Osteoblast (primary cell): ENCODE measurements around the gene MAGOH. TPM values are rescaled to one million over a fixed set of nuclear protein-coding genes. Genes with fewer than 3 reads are reported as not detected.

Source experiments
- DNase-seq: peaks from one replicate; pipeline ENCODE4 v3.0.0; 2011; ENCODE audit warnings: low spot score, mixed read lengths; ENCODE audit not compliant: insufficient read length; ENCODE audit errors: missing footprints
- H2AFZ ChIP-seq: 2 replicates; pipeline ENCODE4 v1.6.0; 2011; ENCODE audit warnings: mild to moderate bottlenecking, low read length
- H3K27ac ChIP-seq: 2 replicates; pipeline ENCODE4 v1.5.1; 2011; ENCODE audit warnings: mild to moderate bottlenecking, low read depth, low read length, moderate library complexity
- H3K27me3 ChIP-seq: 2 replicates; pipeline ENCODE4 v1.6.0; 2012; ENCODE audit warnings: mild to moderate bottlenecking, control low read depth, inconsistent platforms, low read length, moderate library complexity; ENCODE audit not compliant: insufficient read depth
- H3K36me3 ChIP-seq: 2 replicates; pipeline ENCODE4 v1.5.1; 2011; ENCODE audit warnings: mild to moderate bottlenecking, low read length, control low read depth, moderate library complexity; ENCODE audit not compliant: insufficient read depth
- H3K4me1 ChIP-seq: 2 replicates; pipeline ENCODE4 v1.5.1; 2011; ENCODE audit warnings: mild to moderate bottlenecking, low read length, control low read depth, moderate library complexity; ENCODE audit not compliant: insufficient read depth
- H3K4me2 ChIP-seq: 2 replicates; pipeline ENCODE4 v1.6.0; 2011; ENCODE audit warnings: mild to moderate bottlenecking, low read length; ENCODE audit not compliant: insufficient read depth
- H3K4me3 ChIP-seq: fragments of 200-600 bp; sonication (generic); 3 replicates; pipeline ENCODE4 v1.5.1; 2012; ENCODE audit warnings: mild to moderate bottlenecking, low read length, inconsistent platforms; ENCODE audit not compliant: insufficient read depth
- H3K79me2 ChIP-seq: 2 replicates; pipeline ENCODE4 v1.6.0; 2012; ENCODE audit warnings: mild to moderate bottlenecking, low read length, control low read depth, inconsistent platforms; ENCODE audit not compliant: insufficient read depth
- H3K9me3 ChIP-seq: 2 replicates; pipeline ENCODE4 v1.5.1; 2011; ENCODE audit warnings: low read depth, low read length, control low read depth
- H4K20me1 ChIP-seq: 2 replicates; pipeline ENCODE4 v1.6.0; 2012; ENCODE audit warnings: mild to moderate bottlenecking, low read length, control low read depth; ENCODE audit not compliant: insufficient read depth
- total RNA-seq: library from RNA; depleted of rRNA; stranded (reverse); fragments of >200 nt; gene quantifications from 2 replicates; pipeline ENCODE4 v1.2.3, GENCODE V29; 2012
- TF ChIP-seq, protein P1 (sequence below): IDR thresholded peaks from 2 replicates; pipeline ENCODE4 v1.5.1; 2011; ENCODE audit warnings: mild to moderate bottlenecking, low read depth, low read length, moderate library complexity; ENCODE audit errors: extremely low read depth

The MAGOH gene
- total RNA-seq, 1 donor: 22.8 TPM

DNA sequence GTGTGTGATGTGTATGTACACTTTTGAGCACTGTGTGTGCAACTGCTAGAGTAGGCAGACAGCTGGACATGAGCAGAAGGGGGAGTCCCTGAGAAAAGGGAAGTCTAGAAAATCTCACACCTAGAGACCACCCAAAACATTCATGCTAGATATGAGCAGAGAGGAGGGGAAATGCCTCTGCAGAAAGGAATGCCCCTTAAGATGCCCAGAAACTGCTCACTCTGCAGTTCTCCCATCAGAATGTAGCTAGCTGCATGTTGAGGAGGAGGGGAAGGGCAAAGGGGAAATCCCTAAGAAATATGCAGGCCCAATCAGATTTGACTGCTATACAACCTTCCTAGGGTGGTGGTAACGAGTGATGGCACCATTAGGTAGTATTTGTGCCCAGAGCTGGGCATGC lies 31.8 kb upstream of the MAGOH start:
- Histone ChIP-seq H3K36me3 (peaks cover 7% of the 10 kb centered on the region), H3K9me3 (no peaks in the 10 kb centered on the region)

GRCh38 chr1:53267761-53268160 lies 29.4 kb upstream of the MAGOH start:
- no peak for DNase-seq
- Histone ChIP-seq H3K4me1 (peaks cover 2% of the 10 kb centered on the region), H2AFZ (no peak overlapping the region)

More for the DNA sequence above, 31.8 kb upstream of the MAGOH start:
- TF ChIP-seq, protein P1, sequence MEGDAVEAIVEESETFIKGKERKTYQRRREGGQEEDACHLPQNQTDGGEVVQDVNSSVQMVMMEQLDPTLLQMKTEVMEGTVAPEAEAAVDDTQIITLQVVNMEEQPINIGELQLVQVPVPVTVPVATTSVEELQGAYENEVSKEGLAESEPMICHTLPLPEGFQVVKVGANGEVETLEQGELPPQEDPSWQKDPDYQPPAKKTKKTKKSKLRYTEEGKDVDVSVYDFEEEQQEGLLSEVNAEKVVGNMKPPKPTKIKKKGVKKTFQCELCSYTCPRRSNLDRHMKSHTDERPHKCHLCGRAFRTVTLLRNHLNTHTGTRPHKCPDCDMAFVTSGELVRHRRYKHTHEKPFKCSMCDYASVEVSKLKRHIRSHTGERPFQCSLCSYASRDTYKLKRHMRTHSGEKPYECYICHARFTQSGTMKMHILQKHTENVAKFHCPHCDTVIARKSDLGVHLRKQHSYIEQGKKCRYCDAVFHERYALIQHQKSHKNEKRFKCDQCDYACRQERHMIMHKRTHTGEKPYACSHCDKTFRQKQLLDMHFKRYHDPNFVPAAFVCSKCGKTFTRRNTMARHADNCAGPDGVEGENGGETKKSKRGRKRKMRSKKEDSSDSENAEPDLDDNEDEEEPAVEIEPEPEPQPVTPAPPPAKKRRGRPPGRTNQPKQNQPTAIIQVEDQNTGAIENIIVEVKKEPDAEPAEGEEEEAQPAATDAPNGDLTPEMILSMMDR: no peak
- peaks cover 2% of the 10 kb centered on the region for H3K4me1 ChIP-seq
- H3K27me3 ChIP-seq: no peaks in the 10 kb centered on the region
- H3K4me3 ChIP-seq: no peak overlapping the region
- H3K4me2 ChIP-seq: no peak overlapping the region
- H3K27ac ChIP-seq: no peak overlapping the region
- H3K79me2 ChIP-seq: no peaks in the 10 kb centered on the region
- no peak overlapping the region for H2AFZ ChIP-seq
- H4K20me1 ChIP-seq: no peaks in the 10 kb centered on the region
- DNase-seq: no peak

DNA sequence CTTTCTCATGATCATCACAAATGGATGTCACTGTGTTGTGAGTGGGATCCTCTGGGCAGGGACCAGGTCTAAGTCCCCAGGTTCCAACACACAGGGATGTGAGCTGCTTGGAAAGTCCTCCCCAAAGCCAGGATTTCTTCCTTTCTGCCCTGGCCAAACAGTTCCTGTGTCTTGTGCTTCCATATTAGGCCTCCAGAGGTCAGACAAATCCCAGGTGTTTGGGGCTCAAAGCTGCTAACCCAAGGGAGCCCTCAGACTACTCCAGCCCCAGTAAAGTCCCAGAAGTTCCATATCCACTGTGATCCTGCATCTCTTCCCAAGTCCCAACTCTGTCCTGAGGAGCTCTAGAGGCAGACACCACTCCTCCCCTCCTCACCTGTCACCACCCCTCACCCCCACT lies 27.7 kb upstream of the MAGOH start:
- Histone ChIP-seq H3K27ac (no peak overlapping the region), H3K36me3 (peaks cover 7% of the 10 kb centered on the region), H2AFZ (no peak overlapping the region), H3K27me3 (no peaks in the 10 kb centered on the region), H3K4me3 (no peak overlapping the region), H3K9me3 (no peaks in the 10 kb centered on the region), H4K20me1 (no peaks in the 10 kb centered on the region), H3K4me2 (no peak overlapping the region), H3K4me1 (peaks cover 2% of the 10 kb centered on the region), H3K79me2 (no peaks in the 10 kb centered on the region)
- TF ChIP-seq, protein P1: peak; percentile 37
- no peak for DNase-seq

More at GRCh38 chr1:53267761-53268160, 29.4 kb upstream of the MAGOH start:
- Histone ChIP-seq H3K27ac (no peak overlapping the region), H3K27me3 (no peaks in the 10 kb centered on the region), H3K79me2 (no peaks in the 10 kb centered on the region), H3K9me3 (no peaks in the 10 kb centered on the region), H4K20me1 (no peaks in the 10 kb centered on the region), H3K36me3 (peaks cover 7% of the 10 kb centered on the region), H3K4me2 (no peak overlapping the region), H3K4me3 (no peak overlapping the region)
- TF ChIP-seq, protein P1: no peak

- no peaks in the 10 kb centered on the region for H4K20me1 ChIP-seq
- H3K36me3 ChIP-seq: peaks cover 7% of the 10 kb centered on the region
- TF ChIP-seq, protein P1: no peak
- no peak for DNase-seq
- H3K27ac ChIP-seq: no peak overlapping the region
- peaks cover 2% of the 10 kb centered on the region for H3K4me1 ChIP-seq
- no peak overlapping the region for H2AFZ ChIP-seq
- no peaks in the 10 kb centered on the region for H3K79me2 ChIP-seq
- H3K9me3 ChIP-seq: no peaks in the 10 kb centered on the region
- H3K27me3 ChIP-seq: no peaks in the 10 kb centered on the region
- H3K4me2 ChIP-seq: no peak overlapping the region
- no peak overlapping the region for H3K4me3 ChIP-seq
Observed at GRCh38 chr1:53265581-53265980, 27.3 kb upstream of the MAGOH start.
